B cell (primary cell): ENCODE results near the gene CKM. TPM values are rescaled to one million over a fixed set of nuclear protein-coding genes. Genes with fewer than 3 reads are reported as not detected.

Experiments
- ATAC-seq: fragments of 200-7000 bp; cut with Tn5 transposase; one replicate; pipeline ENCODE4 v1.10.0; 2021; ENCODE audit warnings: low read depth, mild to moderate bottlenecking, moderate number of reproducible peaks, moderate library complexity
- CTCF ChIA-PET: fragments of 350-600 bp; sonication (Branson Sonifier 250); formaldehyde crosslinking; loops from one replicate; lab custom pipeline; 2021; ENCODE audit warnings: antibody characterized with exemption, inconsistent platforms; lab: Charles Lee
- POLR2A ChIA-PET: fragments of 350-600 bp; sonication (Branson Sonifier 250); formaldehyde crosslinking; loops from one replicate; lab custom pipeline; 2021; ENCODE audit warnings: antibody characterized with exemption; lab: Charles Lee
- DNase-seq: peaks from one replicate; pipeline ENCODE4 v3.0.0; 2013
- H2AFZ ChIP-seq: 2 replicates; pipeline ENCODE4 v1.6.1; 2012; ENCODE audit warnings: mild to moderate bottlenecking, low read depth, low read length; ENCODE audit not compliant: insufficient read depth, poor library complexity, severe bottlenecking
- H3K27ac ChIP-seq, 2 donors: 1 replicate in 1 of 2; 2 replicates in 1 of 2; pipeline ENCODE4 v1.5.1; 2012 to 2013; ENCODE audit warnings: low read length in 2 of 2, mild to moderate bottlenecking in 2 of 2, moderate library complexity in 1 of 2
- H3K27me3 ChIP-seq, 4 experiments: fragments of 200-600 bp in 1 of 4; sonication (generic) in 1 of 4; replicated peaks in 1 of 4; 1 replicate in 2 of 4; 2 replicates in 2 of 4; pipeline versions ENCODE4 v1.6.1 to v1.7.0; 2013 to 2016; ENCODE audit warnings: low read length in 3 of 4, mild to moderate bottlenecking in 2 of 4, mixed read lengths in 1 of 4, moderate library complexity in 1 of 4; ENCODE audit not compliant: insufficient read depth in 4 of 4, control insufficient read depth in 3 of 4; ENCODE audit errors: control extremely low read depth in 1 of 4
- H3K36me3 ChIP-seq, 2 experiments: replicated peaks in 1 of 2; 1 replicate in 1 of 2; 2 replicates in 1 of 2; pipeline versions ENCODE4 v1.6.1 to v1.7.1; 2013; ENCODE audit warnings: low read length in 1 of 2; ENCODE audit not compliant: insufficient read depth in 2 of 2, control insufficient read depth in 1 of 2; ENCODE audit errors: control extremely low read depth in 1 of 2, extremely low read depth in 1 of 2
- H3K4me1 ChIP-seq, 2 donors: fragments of 200-600 bp in 1 of 2; sonication (generic) in 1 of 2; 1 replicate in 1 of 2; 2 replicates in 1 of 2; pipeline versions ENCODE4 v1.5.1 to v1.6.1; 2013 to 2017; ENCODE audit warnings: low read length in 2 of 2; ENCODE audit not compliant: control insufficient read depth in 2 of 2, insufficient read depth in 2 of 2
- H3K4me2 ChIP-seq: replicated peaks from 2 replicates; pipeline ENCODE3; 2012; ENCODE audit warnings: mild to moderate bottlenecking, low read depth, low read length; ENCODE audit not compliant: poor library complexity, severe bottlenecking
- H3K4me3 ChIP-seq, 5 experiments: fragments of 200-600 bp in 1 of 5; sonication (generic) in 1 of 5; 1 replicate in 3 of 5; 2 replicates in 2 of 5; pipeline versions ENCODE4 v1.5.1 to v1.7.0; 2011 to 2016; ENCODE audit warnings: low read length in 4 of 5, mild to moderate bottlenecking in 4 of 5, low read depth in 2 of 5, control low read depth in 1 of 5, moderate library complexity in 1 of 5; ENCODE audit not compliant: insufficient read depth in 1 of 5; ENCODE audit errors: control extremely low read depth in 1 of 5, extremely low read depth in 1 of 5
- H3K79me2 ChIP-seq: fragments of 200-600 bp; sonication (generic); one replicate; pipeline ENCODE4 v1.6.0; 2016; ENCODE audit warnings: low read length; ENCODE audit not compliant: control insufficient read depth, insufficient read depth
- H3K9ac ChIP-seq: fragments of 200-600 bp; sonication (generic); 2 replicates; pipeline ENCODE4 v1.6.1; 2017; ENCODE audit warnings: mild to moderate bottlenecking, low read length, moderate library complexity
- H3K9me3 ChIP-seq, 3 donors: one replicate each; pipeline versions ENCODE4 v1.6.1 to v1.7.1; 2013; ENCODE audit warnings: low read length in 2 of 3; ENCODE audit not compliant: control insufficient read depth in 2 of 3, insufficient read depth in 1 of 3; ENCODE audit errors: control extremely low read depth in 1 of 3
- H4K20me1 ChIP-seq: 2 replicates; pipeline ENCODE4 v1.6.0; 2012; ENCODE audit warnings: mild to moderate bottlenecking, low read length; ENCODE audit not compliant: insufficient read depth, control insufficient read depth, poor library complexity, severe bottlenecking
- H3K27ac Mint-ChIP-seq: one replicate; pipeline ENCODE4 v1.8.0; 2021; ENCODE audit warnings: mixed read lengths
- H3K27me3 Mint-ChIP-seq: one replicate; pipeline ENCODE4 v1.8.0; 2021; ENCODE audit warnings: mixed read lengths
- H3K4me1 Mint-ChIP-seq: one replicate; pipeline ENCODE4 v1.8.0; 2021; ENCODE audit warnings: mixed read lengths
- H3K4me3 Mint-ChIP-seq: one replicate; pipeline ENCODE4 v1.8.0; 2021; ENCODE audit warnings: mixed read lengths
- H3K9me3 Mint-ChIP-seq: one replicate; pipeline ENCODE4 v1.8.0; 2022; ENCODE audit warnings: mixed read lengths; ENCODE audit not compliant: insufficient read depth
- EZH2 ChIP-seq: IDR thresholded peaks from 2 replicates; pipeline ENCODE4 v1.6.1; 2012; ENCODE audit warnings: borderline replicate concordance, low read depth, mild to moderate bottlenecking, moderate library complexity, low read length; ENCODE audit not compliant: insufficient read depth, poor library complexity, severe bottlenecking
- WGBS: methylation state at CpG from one replicate; pipeline ENCODE4 v1.1.5; 2013; ENCODE audit warnings: missing lambda C conversion rate; ENCODE audit not compliant: insufficient coverage; 5-methylcytosine and 5-hydroxymethylcytosine counted together
- intact Hi-C: fragments of 100-400 bp; cut with micrococcal nuclease; formaldehyde crosslinking; loops from one replicate; pipeline ENCODE4 v1.10.0; 2022
- polyA plus RNA-seq: library from polyadenylated mRNA; depleted of rRNA; stranded (reverse); fragments of >200 nt; gene quantifications from 2 replicates; pipeline ENCODE4 v1.2.3, GENCODE V29; 2012
- total RNA-seq, 2 donors: library from RNA; stranded (reverse); fragments of 120-200 nt in 1 of 2; gene quantifications; 1 replicate in 1 of 2; 2 replicates in 1 of 2; pipeline versions ENCODE4 v1.2.3 to v1.2.4, GENCODE V29; 2013 to 2022
- TF ChIP-seq, protein P1 (sequence below): fragments of 200-600 bp; IDR thresholded peaks from one replicate; pipeline ENCODE4 v1.8.0; 2022; ENCODE audit warnings: antibody characterized with exemption, mild to moderate bottlenecking

CKM gene
- total and polyA plus RNA-seq, 2 donors (not counting 1 experiment from before 2014, with no cell fraction given) = not detected

DNA sequence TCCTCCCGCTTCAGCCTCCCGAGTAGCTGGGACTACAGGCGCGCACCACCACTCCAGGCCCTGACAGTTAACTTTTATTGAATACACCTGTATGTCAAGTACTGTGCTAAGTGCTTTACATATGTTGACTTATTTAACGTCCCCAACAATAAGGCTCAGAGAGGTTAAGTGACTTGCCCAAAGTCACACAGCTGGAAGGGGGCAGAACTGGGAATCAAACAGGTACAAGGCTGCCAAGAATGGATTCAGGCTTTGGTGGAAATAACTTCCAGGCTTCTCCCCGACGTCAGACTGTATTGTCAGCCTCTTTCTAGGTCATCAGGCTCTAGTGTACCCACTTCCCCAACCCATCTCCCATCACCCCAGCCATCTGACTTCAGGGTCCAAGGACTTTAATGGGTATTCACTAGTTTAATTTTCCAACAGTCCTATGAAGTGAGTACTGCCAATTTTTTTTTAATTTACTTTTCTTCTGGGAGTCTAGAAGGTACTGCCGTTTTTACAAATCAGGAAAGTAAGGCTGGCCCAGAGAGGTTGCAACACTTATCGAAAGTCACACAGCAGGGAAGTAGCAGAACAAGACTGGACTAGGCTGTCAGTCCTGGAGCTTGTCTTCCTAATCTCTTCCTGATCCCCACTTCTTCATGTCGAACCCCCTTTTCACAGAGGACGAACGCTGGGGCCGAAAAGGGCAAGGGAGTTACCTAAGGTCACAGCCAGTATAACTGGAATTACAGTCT, 4.9 kb upstream of the CKM start:
- DNase-seq (no peak), ATAC-seq (no peak)
- WGBS = 68% methylated on average over 7 of the region's 13 CpGs
- Histone ChIP-seq H2AFZ (no peak overlapping the region), H3K4me3 (no peak overlapping the region), H4K20me1 (no peaks in the 10 kb centered on the region), H3K9ac (no peak overlapping the region), H3K27me3 (peaks cover 0 to 19% (median 8%) of the 10 kb centered on the region in 4 experiments), H3K79me2 (no peaks in the 10 kb centered on the region), H3K4me2 (no peak overlapping the region), H3K4me1 (peaks cover 0 to 4% of the 10 kb centered on the region in 2 donors), H3K9me3 (no peaks in the 10 kb centered on the region), H3K36me3 (no peaks in the 10 kb centered on the region), H3K27ac (no peak overlapping the region)
- H3K27me3 Mint-ChIP-seq = peaks cover 15% of the 10 kb centered on the region
- no peaks in the 10 kb centered on the region for H3K9me3 Mint-ChIP-seq
- no peak overlapping the region for H3K4me3 Mint-ChIP-seq
- ChIA-PET POLR2A (interaction anchor here (0.8 kb wide), 1 partner anchor 8 kb away, joined by 3 read pairs; no protein-coding TSS in a partner anchor), CTCF (interaction anchor here (1.1 to 1.3 kb wide), 2 partner anchors 10 to 11 kb away, joined by 4 read pairs; no protein-coding TSS in a partner anchor)
- TF ChIP-seq EZH2 = no peak
- intact Hi-C loops = no loop called here
- no peak overlapping the region for H3K27ac Mint-ChIP-seq
- peaks cover 2% of the 10 kb centered on the region for H3K4me1 Mint-ChIP-seq

DNA sequence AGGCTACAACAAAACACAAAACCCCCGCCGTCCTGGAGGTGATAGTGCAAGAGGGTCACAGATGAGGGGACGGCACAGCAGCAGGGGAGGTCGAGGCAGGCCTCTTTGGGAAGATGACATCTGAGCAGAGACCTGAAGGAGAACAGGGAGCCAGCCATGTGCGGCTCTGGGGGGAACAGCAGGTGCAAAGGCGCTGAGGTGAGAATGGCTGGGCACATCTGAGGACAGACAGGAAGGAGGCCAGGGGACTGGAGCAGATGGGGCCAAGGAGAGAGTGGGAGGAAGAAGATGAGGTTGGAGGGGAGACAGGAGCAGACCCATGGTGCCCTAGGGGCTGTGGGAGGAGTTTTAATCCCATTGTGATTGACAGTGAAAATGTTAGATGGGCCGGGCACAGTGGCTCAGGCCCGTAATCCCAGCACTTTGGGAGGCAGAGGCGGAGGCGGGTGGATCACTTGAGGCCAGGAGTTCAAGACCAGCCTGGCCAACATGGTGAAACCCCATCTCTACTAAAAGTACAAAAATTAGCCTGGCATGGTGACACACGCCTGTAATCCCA, 1.8 kb upstream of the CKM start:
- POLR2A ChIA-PET = no interaction called here
- WGBS = 73% methylated on average over 10 of the region's 11 CpGs
- H3K4me2 ChIP-seq = no peak overlapping the region
- no peak overlapping the region for H2AFZ ChIP-seq
- peaks cover 0 to 31% (median 10%) of the 10 kb centered on the region in 4 experiments for H3K27me3 ChIP-seq
- peaks cover 26% of the 10 kb centered on the region for H3K27me3 Mint-ChIP-seq
- ATAC-seq = no peak
- no peaks in the 10 kb centered on the region for H3K36me3 ChIP-seq
- H3K9ac ChIP-seq = no peak overlapping the region
- intact Hi-C loops = no loop called here
- H3K4me3 Mint-ChIP-seq = no peak overlapping the region
- CTCF ChIA-PET = no interaction called here
- no peak for TF ChIP-seq EZH2
- TF ChIP-seq, protein P1, sequence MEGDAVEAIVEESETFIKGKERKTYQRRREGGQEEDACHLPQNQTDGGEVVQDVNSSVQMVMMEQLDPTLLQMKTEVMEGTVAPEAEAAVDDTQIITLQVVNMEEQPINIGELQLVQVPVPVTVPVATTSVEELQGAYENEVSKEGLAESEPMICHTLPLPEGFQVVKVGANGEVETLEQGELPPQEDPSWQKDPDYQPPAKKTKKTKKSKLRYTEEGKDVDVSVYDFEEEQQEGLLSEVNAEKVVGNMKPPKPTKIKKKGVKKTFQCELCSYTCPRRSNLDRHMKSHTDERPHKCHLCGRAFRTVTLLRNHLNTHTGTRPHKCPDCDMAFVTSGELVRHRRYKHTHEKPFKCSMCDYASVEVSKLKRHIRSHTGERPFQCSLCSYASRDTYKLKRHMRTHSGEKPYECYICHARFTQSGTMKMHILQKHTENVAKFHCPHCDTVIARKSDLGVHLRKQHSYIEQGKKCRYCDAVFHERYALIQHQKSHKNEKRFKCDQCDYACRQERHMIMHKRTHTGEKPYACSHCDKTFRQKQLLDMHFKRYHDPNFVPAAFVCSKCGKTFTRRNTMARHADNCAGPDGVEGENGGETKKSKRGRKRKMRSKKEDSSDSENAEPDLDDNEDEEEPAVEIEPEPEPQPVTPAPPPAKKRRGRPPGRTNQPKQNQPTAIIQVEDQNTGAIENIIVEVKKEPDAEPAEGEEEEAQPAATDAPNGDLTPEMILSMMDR = no peak
- no peak overlapping the region for H3K27ac ChIP-seq
- H3K9me3 ChIP-seq = peaks cover 0 to 5% (median 0%) of the 10 kb centered on the region in 3 donors
- peaks cover 0 to 4% of the 10 kb centered on the region in 2 donors for H3K4me1 ChIP-seq
- H3K4me3 ChIP-seq = no peak overlapping the region
- no peaks in the 10 kb centered on the region for H3K79me2 ChIP-seq
- no peak overlapping the region for H3K27ac Mint-ChIP-seq
- no peak for DNase-seq
- H4K20me1 ChIP-seq = no peaks in the 10 kb centered on the region
- H3K9me3 Mint-ChIP-seq = no peaks in the 10 kb centered on the region
- H3K4me1 Mint-ChIP-seq = peaks cover 2% of the 10 kb centered on the region
